Measurements from ENCODE around the gene PHF5A.
A peak's percentile ranks its signal among the peaks of the same experiment; 100 is the strongest.
"Not testable (repeated sequence)": the region's sequence is repeated elsewhere in the genome, so short reads cannot be mapped to it uniquely, and the experiment has no call there.

The PHF5A gene

DNA sequence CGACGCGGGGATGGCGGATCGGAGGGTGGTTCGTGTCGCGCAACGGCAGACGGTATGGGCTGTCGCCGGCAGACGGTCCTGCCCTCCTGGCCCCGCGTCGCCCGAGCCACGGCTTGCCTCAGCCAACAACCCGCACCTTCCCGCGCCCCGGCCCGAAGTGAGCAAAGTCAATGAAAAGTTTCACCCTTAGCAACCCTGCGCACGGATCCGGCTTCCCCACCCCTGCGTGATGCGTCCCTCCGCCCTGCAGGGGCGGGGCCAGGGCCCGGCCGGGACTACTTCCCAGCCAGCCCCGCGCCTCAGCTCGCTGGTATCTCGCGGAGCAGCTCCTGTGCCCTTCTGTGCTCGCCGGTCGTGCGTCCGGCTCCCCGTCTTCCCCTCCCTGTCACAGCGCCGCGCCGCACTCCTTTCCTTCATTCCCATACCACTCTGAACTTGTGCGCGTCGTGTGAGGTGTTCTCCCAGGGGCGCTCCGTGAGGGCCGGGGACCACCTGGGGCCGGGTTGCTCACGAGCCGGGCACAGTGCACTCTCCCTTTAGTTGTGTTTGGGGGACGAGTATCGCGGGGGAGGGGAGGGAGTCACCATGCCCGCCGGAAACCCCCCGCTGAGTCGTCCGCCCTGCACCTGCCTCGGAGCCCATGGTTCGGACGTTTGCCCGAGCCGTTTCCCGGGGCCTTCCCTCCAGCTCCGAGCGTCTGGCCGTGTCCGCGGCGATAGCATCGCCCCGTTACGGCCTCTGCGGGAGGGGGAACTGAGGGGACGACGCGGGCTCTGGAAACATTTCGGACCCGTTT lies 21.7 kb downstream of the PHF5A start, which contains the start of gene TOB2:
Gene TOB2 (minus strand): TSS at position 163 of the 796 bp plus-strand sequence. CDS start 9,456 bp downstream, outside the sequence.
- DNase-seq, result peak; percentile 57

- no peak for DNase-seq
These were observed 22.4 kb downstream of the PHF5A start for GRCh38 chr22:41446057-41446501.

GRCh38 chr22:41445129-41446056 lies 23.1 kb downstream of the PHF5A start:
- DNase-seq, result peak; percentile 61

GRCh38 chr22:41444360-41445128 lies 23.9 kb downstream of the PHF5A start:
- peak; percentile 79 for DNase-seq

DNA sequence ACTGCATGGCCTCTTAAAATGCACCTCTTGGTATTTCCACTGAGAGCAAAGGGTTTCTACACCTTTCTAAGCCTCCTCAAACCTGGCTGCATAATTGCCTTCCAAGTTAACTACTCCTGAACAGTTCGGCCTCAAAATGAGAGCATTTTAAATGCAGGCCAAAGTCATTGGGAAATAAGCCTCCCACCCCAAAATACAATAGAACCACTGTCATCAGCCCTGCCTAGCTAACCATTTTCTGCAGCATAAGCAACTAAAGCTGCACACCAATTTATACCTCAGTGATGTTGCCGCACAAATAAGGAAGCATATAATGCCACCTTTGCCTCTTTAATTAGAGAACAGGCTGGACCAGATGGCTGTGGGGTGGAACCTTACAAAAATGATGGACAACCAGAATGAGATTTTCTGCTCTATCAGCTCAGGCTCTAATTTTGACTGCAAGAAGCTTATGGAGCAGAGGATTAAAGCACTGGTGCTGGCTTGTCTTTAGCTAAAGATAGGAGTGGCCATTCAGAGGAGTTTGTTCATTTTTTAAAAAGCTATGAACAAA lies 26.2 kb downstream of the PHF5A start:
- peak; percentile 70 for DNase-seq

DNA sequence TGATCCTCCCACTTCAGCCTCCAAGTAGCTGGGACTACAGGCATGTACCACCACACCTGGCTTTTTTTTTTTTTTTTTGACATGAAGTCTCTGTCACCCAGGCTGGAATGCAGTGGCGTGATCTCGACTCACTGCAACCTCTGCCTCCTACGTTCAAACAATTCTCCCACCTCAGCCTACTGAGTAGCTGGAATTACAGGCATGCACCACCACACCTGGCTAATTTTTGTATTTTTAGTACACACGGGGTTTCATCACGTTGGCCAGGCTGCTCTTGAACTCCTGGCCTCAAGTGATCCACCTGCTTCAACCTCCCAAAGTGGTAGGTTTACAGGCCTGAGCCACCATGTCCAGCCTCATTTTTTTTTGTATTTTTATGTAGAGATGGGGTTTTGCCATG lies 28.0 kb downstream of the PHF5A start:
- DNase-seq, result not testable (repeated sequence)

- no peak for DNase-seq
These were observed 31.3 kb downstream of the PHF5A start for GRCh38 chr22:41437198-41437597.

DNA sequence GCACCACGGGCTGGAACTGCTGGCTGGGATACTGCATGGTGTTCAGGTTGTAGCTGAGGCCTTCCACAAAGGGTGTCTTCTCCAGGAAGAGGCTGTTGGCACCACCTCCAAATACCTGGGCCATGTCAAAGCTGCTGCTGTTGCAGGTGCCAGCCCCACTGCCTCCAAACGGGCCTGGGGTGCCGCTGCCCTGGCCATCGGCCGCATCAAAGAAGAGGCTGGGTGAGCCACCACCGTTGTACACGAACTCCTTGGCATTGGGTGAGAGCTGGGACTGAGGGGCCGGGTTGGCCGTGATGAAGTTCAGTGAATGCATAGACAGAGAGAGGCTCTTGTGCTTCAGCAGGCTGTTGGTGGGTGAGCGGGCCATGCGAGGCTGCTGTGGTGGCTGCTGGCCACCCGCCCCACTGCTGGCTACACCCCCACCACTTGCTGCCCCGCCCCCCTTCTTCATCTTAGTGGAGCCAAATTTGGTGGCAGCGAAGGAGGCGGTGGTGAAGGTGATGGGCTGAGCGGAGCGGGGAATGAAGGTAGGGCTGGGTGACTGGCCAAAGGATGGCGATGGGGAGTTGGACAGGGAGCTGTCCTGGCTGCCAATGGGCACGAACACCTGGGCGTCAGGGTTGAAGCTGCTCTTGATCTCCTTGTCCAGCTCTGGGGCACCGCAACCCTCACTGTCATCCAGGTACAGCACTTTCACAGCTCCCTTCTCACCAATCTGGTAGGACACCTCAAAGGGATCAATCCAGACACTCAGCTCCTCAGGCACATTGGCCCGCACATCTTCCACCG lies 32.0 kb downstream of the PHF5A start:
- DNase-seq, result no peak

DNA sequence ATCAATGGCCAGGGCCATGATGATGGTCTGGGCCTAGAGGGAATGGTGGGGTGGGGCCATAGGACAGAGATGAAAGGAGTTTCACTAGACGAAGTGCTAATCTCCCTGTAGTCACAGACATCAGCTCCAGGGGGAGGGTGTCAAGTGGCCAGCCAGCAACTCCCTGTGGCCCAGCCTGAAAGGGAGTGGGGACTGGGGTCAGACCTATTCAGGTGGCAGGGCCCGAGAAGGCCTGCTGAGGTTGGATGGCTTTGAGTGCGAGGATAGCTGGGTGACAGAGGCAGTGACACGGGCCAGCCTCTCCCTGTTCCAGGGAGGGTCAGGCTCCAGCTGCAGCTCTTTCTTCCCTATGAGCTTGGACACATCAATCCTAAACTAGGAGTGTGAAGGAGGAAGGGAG lies 32.9 kb downstream of the PHF5A start:
- no peak for DNase-seq

GRCh38 chr22:41434361-41435003 lies 34.0 kb downstream of the PHF5A start:
- DNase-seq, result not testable (repeated sequence)

- DNase-seq, result not testable (repeated sequence)
These were observed 35.0 kb downstream of the PHF5A start for GRCh38 chr22:41433480-41433879.

- no peak for DNase-seq
These were observed 36.8 kb downstream of the PHF5A start for GRCh38 chr22:41431656-41432055.

GRCh38 chr22:41429951-41430332 lies 38.5 kb downstream of the PHF5A start:
- no peak for DNase-seq

DNA sequence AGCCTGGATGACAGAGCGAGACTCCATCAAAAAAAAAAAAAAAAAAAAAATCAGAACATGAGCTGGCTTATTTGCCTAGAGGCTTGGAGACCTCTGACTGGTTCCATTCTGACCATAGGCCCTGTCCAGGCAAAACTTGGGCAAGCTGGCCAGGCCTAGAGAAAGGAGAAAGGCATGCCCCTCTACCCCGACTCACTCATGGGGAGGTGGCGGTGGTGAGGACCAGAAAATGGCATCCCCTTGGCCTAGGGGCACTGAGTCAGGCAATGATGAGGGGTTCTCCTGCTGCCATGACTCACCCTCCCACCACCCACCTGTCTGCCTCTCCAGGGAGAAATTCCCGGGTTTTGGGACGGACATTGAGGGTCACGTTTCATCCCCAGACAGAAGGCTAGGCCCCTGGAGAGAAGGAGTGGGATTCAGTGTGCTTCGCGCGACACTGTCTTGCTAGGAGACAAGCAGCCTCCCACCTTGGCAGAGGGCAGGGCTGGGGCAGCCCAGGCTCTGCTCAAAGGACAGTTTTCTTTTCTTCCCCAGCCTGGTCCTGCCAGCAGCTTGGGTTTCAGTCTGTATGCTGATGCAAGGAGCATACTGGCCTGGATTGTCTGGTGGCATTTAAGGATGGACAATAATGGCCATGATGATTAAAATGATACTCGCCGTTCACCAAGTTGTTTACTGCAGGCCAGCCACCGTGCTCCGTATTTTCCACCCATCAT lies 39.1 kb downstream of the PHF5A start:
- no peak for DNase-seq

- DNase-seq, result no peak
These were observed 42.7 kb downstream of the PHF5A start for GRCh38 chr22:41425660-41426365.

GRCh38 chr22:41418717-41419116 lies 49.8 kb downstream of the PHF5A start:
- no peak for DNase-seq

DNA sequence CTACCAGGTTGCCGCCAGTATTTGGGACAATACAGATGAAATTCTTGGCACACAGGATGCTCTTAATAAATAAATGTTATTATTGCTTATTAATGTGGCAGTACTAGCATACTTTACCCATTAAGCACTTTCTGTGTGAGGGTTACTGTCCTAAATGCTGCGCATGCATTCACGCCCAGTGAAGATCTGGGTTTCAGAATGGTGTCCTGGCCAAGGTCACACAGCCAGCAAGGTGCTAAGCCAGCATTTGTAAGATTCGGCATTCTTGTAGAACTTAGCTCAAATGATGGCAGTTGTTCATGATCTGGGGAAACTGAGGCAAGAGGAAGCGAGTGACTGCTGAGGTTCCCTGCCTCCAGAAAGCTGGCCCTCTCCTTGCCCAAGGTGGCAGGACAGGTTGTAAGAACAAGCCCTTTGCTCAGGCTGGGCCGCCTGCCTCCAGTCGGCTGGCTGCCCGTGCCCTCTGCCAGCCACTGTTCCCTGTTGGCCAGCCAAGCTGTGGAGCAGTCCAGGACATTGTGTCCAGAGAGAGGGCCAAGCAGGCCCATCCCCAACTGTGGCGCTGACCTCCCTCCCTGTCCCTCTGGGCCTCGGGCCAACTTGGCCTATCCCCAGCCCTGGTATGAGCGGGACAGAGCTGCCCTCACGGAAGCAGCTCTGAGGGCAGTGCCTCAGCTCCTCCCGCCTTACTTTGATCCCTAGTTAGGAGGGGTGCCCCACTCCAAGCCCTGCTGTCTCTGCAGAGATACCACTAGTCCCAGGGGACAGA lies 50.7 kb downstream of the PHF5A start:
- DNase-seq, result no peak

GRCh38 chr22:41415554-41415953 lies 52.9 kb downstream of the PHF5A start:
- no peak for DNase-seq

Measured in NCI-H524 treated with DMSO at 0.1 percent for 48 hours (cell line).